Activated CD4-positive, alpha-beta memory T cell treated with anti-CD3 and anti-CD28 coated beads for 36 hours (primary cell): Measurements from ENCODE around the gene CAMK1D. TPM values are rescaled to one million over a fixed set of nuclear protein-coding genes. Genes with fewer than 3 reads are reported as not detected.

Experiments
- CTCF ChIA-PET: fragments of 350-600 bp; sonication (Branson Sonifier 250); formaldehyde crosslinking; loops from one replicate; lab custom pipeline; 2021; ENCODE audit warnings: antibody characterized with exemption, inconsistent platforms; lab: Charles Lee
- POLR2A ChIA-PET: fragments of 350-600 bp; sonication (Branson Sonifier 250); formaldehyde crosslinking; loops from one replicate; lab custom pipeline; 2021; ENCODE audit warnings: antibody characterized with exemption; lab: Charles Lee
- DNase-seq: peaks from one replicate; pipeline ENCODE4 v3.0.0-alpha.2; 2020
- H3K27ac Mint-ChIP-seq: one replicate; pipeline ENCODE4 v1.8.0; 2021; ENCODE audit warnings: mixed read lengths
- H3K27me3 Mint-ChIP-seq: one replicate; pipeline ENCODE4 v1.8.0; 2021; ENCODE audit warnings: mixed read lengths
- H3K36me3 Mint-ChIP-seq: one replicate; pipeline ENCODE4 v1.8.0; 2021; ENCODE audit warnings: mixed read lengths
- H3K4me1 Mint-ChIP-seq: one replicate; pipeline ENCODE4 v1.8.0; 2021; ENCODE audit warnings: low read depth, mixed read lengths
- H3K4me3 Mint-ChIP-seq: one replicate; pipeline ENCODE4 v1.8.0; 2021; ENCODE audit warnings: mild to moderate bottlenecking, mixed read lengths
- H3K9me3 Mint-ChIP-seq: one replicate; pipeline ENCODE4 v1.8.0; 2021; ENCODE audit warnings: mixed read lengths
- intact Hi-C: fragments of 100-400 bp; cut with micrococcal nuclease; formaldehyde crosslinking; loops from one replicate; pipeline ENCODE4 v1.15.1; 2023
- total RNA-seq, 2 experiments: library from RNA; stranded (reverse); gene quantifications; one replicate each; pipeline ENCODE4 v1.2.3, GENCODE V29; 2021

The CAMK1D gene
- total RNA-seq, 2 experiments from 2014 or later: 17.7 to 17.9 TPM

GRCh38 chr10:12814166-12814565, 464.8 kb downstream of the CAMK1D start:
- no peak overlapping the region for H3K4me3 Mint-ChIP-seq
- intact Hi-C loops: no loop called here
- CTCF ChIA-PET: no interaction called here
- H3K9me3 Mint-ChIP-seq: peaks cover 13% of the 10 kb centered on the region
- peaks cover 54% of the 10 kb centered on the region for H3K36me3 Mint-ChIP-seq
- H3K27ac Mint-ChIP-seq: no peak overlapping the region
- no peak for DNase-seq
- no peaks in the 10 kb centered on the region for H3K27me3 Mint-ChIP-seq
- H3K4me1 Mint-ChIP-seq: no peaks in the 10 kb centered on the region
- POLR2A ChIA-PET: no interaction called here

GRCh38 chr10:12819071-12819470, 469.7 kb downstream of the CAMK1D start:
- H3K4me1 Mint-ChIP-seq: no peaks in the 10 kb centered on the region
- H3K36me3 Mint-ChIP-seq: peaks cover 30% of the 10 kb centered on the region
- no peak for DNase-seq
- H3K27me3 Mint-ChIP-seq: no peaks in the 10 kb centered on the region
- peaks cover 2% of the 10 kb centered on the region for H3K9me3 Mint-ChIP-seq
- H3K27ac Mint-ChIP-seq: no peak overlapping the region
- intact Hi-C loops: no loop called here
- POLR2A ChIA-PET: no interaction called here
- H3K4me3 Mint-ChIP-seq: no peak overlapping the region
- CTCF ChIA-PET: no interaction called here

GRCh38 chr10:12819656-12820055, 470.3 kb downstream of the CAMK1D start:
- intact Hi-C loops: no loop called here
- peaks cover 24% of the 10 kb centered on the region for H3K36me3 Mint-ChIP-seq
- H3K4me3 Mint-ChIP-seq: no peak overlapping the region
- H3K27me3 Mint-ChIP-seq: no peaks in the 10 kb centered on the region
- ChIA-PET CTCF (no interaction called here), POLR2A (no interaction called here)
- no peaks in the 10 kb centered on the region for H3K4me1 Mint-ChIP-seq
- no peaks in the 10 kb centered on the region for H3K9me3 Mint-ChIP-seq
- no peak overlapping the region for H3K27ac Mint-ChIP-seq
- no peak for DNase-seq

- no peak for DNase-seq
- Mint-ChIP-seq H3K27me3 (no peaks in the 10 kb centered on the region), H3K27ac (no peak overlapping the region), H3K9me3 (no peaks in the 10 kb centered on the region), H3K4me3 (no peak overlapping the region), H3K4me1 (no peaks in the 10 kb centered on the region), H3K36me3 (peaks cover 11% of the 10 kb centered on the region)
- POLR2A ChIA-PET: no interaction called here
- CTCF ChIA-PET: no interaction called here
- intact Hi-C loops: no loop called here
These were observed 473.0 kb downstream of the CAMK1D start for GRCh38 chr10:12822126-12822892.

- Mint-ChIP-seq H3K36me3 (peaks cover 11% of the 10 kb centered on the region), H3K4me1 (no peaks in the 10 kb centered on the region)
These were observed 473.5 kb downstream of the CAMK1D start for GRCh38 chr10:12822893-12823170.

GRCh38 chr10:12823328-12823727, 474.0 kb downstream of the CAMK1D start:
- H3K4me3 Mint-ChIP-seq: no peak overlapping the region
- ChIA-PET CTCF (interaction anchor here (1.2 kb wide), 1 partner anchor 41 kb away, joined by 6 read pairs; no protein-coding TSS in a partner anchor), POLR2A (no interaction called here)
- H3K4me1 Mint-ChIP-seq: no peaks in the 10 kb centered on the region
- intact Hi-C loops: no loop called here
- no peak overlapping the region for H3K27ac Mint-ChIP-seq
- no peak for DNase-seq
- no peaks in the 10 kb centered on the region for H3K27me3 Mint-ChIP-seq
- peaks cover 13% of the 10 kb centered on the region for H3K36me3 Mint-ChIP-seq
- H3K9me3 Mint-ChIP-seq: no peaks in the 10 kb centered on the region

More at GRCh38 chr10:12822893-12823170, 473.5 kb downstream of the CAMK1D start:
- ChIA-PET CTCF (interaction anchor here (1.2 kb wide), 1 partner anchor 40 kb away, joined by 6 read pairs; no protein-coding TSS in a partner anchor), POLR2A (no interaction called here)
- intact Hi-C loops: no loop called here
- Mint-ChIP-seq H3K4me3 (no peak overlapping the region), H3K9me3 (no peaks in the 10 kb centered on the region), H3K27me3 (no peaks in the 10 kb centered on the region), H3K27ac (no peak overlapping the region)
- no peak for DNase-seq

GRCh38 chr10:12825260-12825849, 476.0 kb downstream of the CAMK1D start:
- POLR2A ChIA-PET: no interaction called here

GRCh38 chr10:12826800-12827372, 477.5 kb downstream of the CAMK1D start:
- no peak for DNase-seq
- H3K9me3 Mint-ChIP-seq: no peaks in the 10 kb centered on the region
- ChIA-PET POLR2A (no interaction called here), CTCF (no interaction called here)
- no peak overlapping the region for H3K27ac Mint-ChIP-seq
- intact Hi-C loops: no loop called here
- H3K27me3 Mint-ChIP-seq: no peaks in the 10 kb centered on the region
- peaks cover 16% of the 10 kb centered on the region for H3K36me3 Mint-ChIP-seq
- H3K4me3 Mint-ChIP-seq: no peak overlapping the region
- no peaks in the 10 kb centered on the region for H3K4me1 Mint-ChIP-seq

More at GRCh38 chr10:12825260-12825849, 476.0 kb downstream of the CAMK1D start:
- no peaks in the 10 kb centered on the region for H3K4me1 Mint-ChIP-seq
- intact Hi-C loops: no loop called here
- no peak for DNase-seq
- CTCF ChIA-PET: no interaction called here
- H3K9me3 Mint-ChIP-seq: no peaks in the 10 kb centered on the region
- no peaks in the 10 kb centered on the region for H3K27me3 Mint-ChIP-seq
- H3K36me3 Mint-ChIP-seq: peaks cover 20% of the 10 kb centered on the region
- no peak overlapping the region for H3K4me3 Mint-ChIP-seq
- H3K27ac Mint-ChIP-seq: no peak overlapping the region

- Mint-ChIP-seq H3K9me3 (no peaks in the 10 kb centered on the region), H3K4me1 (no peaks in the 10 kb centered on the region), H3K27me3 (no peaks in the 10 kb centered on the region), H3K36me3 (peaks cover 16% of the 10 kb centered on the region), H3K27ac (no peak overlapping the region), H3K4me3 (no peak overlapping the region)
- POLR2A ChIA-PET: no interaction called here
- CTCF ChIA-PET: no interaction called here
- intact Hi-C loops: no loop called here
- no peak for DNase-seq
These were observed 479.4 kb downstream of the CAMK1D start for GRCh38 chr10:12828736-12829135.

- intact Hi-C loops: no loop called here
- POLR2A ChIA-PET: no interaction called here
- Mint-ChIP-seq H3K4me3 (no peak overlapping the region), H3K27me3 (no peaks in the 10 kb centered on the region), H3K27ac (no peak overlapping the region), H3K36me3 (peaks cover 16% of the 10 kb centered on the region), H3K4me1 (no peaks in the 10 kb centered on the region), H3K9me3 (no peaks in the 10 kb centered on the region)
- CTCF ChIA-PET: no interaction called here
- DNase-seq: no peak
These were observed 480.6 kb downstream of the CAMK1D start for GRCh38 chr10:12829831-12830390.

GRCh38 chr10:12832096-12832495, 482.7 kb downstream of the CAMK1D start:
- peaks cover 11% of the 10 kb centered on the region for H3K36me3 Mint-ChIP-seq

GRCh38 chr10:12833451-12833850, 484.1 kb downstream of the CAMK1D start:
- no peaks in the 10 kb centered on the region for H3K4me1 Mint-ChIP-seq
- no peak overlapping the region for H3K27ac Mint-ChIP-seq
- no peaks in the 10 kb centered on the region for H3K9me3 Mint-ChIP-seq
- ChIA-PET CTCF (no interaction called here), POLR2A (no interaction called here)
- intact Hi-C loops: no loop called here
- no peaks in the 10 kb centered on the region for H3K27me3 Mint-ChIP-seq
- no peak for DNase-seq
- no peak overlapping the region for H3K4me3 Mint-ChIP-seq
- peaks cover 9% of the 10 kb centered on the region for H3K36me3 Mint-ChIP-seq

More at GRCh38 chr10:12832096-12832495, 482.7 kb downstream of the CAMK1D start:
- Mint-ChIP-seq H3K27ac (no peak overlapping the region), H3K27me3 (no peaks in the 10 kb centered on the region), H3K9me3 (no peaks in the 10 kb centered on the region), H3K4me3 (no peak overlapping the region), H3K4me1 (no peaks in the 10 kb centered on the region)
- intact Hi-C loops: no loop called here
- ChIA-PET POLR2A (no interaction called here), CTCF (no interaction called here)
- DNase-seq: no peak
